Astrocyte of the spinal cord (primary cell): Measurements from ENCODE around the gene SLC12A4.
A peak's percentile ranks its signal among the peaks of the same experiment; 100 is the strongest.

Experiments used
- DNase-seq: peaks from one replicate; pipeline ENCODE4 v3.0.0; 2011; ENCODE audit warnings: low read depth, low spot score
- H3K4me3 ChIP-seq: 2 replicates; pipeline ENCODE4 v1.5.1; 2011; ENCODE audit warnings: low read depth, mild to moderate bottlenecking, low read length, moderate library complexity
- CTCF ChIP-seq: IDR thresholded peaks from 2 replicates; pipeline ENCODE4 v1.5.1; 2012; ENCODE audit warnings: low read depth, mild to moderate bottlenecking, low read length, inconsistent platforms
- in situ Hi-C: cut with HindIII; loops from 2 replicates; pipeline ENCODE4 v1.10.0; 2017; ENCODE audit warnings: low sequenced_read_pairs

The SLC12A4 gene

DNA sequence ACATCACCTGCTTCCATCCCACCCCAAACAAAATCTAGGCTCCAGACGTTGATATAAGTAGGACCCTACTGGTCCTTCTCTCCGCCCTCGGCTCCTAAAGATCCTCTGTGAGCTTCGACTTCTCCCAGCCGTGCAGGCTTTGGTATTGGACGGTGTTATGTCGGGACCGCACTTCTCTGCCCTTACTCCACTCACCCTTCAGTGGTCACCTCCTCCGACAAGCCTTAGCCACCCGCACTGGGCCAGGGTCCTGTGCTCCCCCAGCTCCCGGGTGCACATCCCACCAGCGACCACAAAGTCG, 33.4 kb downstream of the SLC12A4 start:
- H3K4me3 ChIP-seq: peak overlapping the region; percentile 85
- in situ Hi-C loops: no loop called here
- no peak for DNase-seq
- no peak for TF ChIP-seq CTCF

DNA sequence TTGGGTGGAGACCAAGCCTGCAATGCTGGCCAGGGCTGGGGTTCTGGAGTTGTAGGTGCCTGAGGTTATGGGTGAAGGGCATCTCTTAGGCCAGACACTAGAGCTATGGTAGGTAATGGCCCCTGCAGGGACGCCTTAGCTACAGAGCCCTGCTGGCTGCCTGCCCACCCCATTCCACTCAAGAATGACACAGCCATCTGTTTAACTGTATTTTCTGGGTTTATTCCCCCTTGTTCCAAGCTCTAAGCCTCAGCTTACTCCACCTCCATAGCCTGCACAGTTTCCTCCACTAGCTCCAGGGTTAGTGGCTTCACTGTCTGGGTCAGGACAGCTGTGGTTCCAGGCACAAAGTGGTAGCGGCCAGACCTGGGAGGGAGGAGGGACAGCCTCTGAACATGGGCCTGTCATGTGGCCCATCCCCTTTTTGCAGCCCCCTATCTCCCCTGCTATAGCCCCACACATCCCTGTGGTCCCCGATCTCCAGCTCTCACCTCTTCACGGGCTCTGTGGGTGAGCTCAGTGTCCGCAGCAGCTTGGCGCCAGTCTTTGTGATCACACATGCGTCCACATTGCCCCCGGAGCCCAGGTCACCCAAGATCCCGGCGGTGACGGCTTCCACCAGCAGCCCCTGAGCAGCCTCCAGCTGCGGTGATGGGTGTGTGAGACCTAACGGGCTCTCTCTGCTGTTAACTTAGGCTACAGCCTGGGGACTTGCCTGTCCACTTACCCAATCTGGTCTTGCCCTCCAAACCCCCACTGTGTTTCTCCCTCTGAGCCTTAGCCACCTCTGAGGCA, 33.9 kb downstream of the SLC12A4 start:
- TF ChIP-seq CTCF: no peak
- in situ Hi-C loops: no loop called here
- no peak for DNase-seq
- H3K4me3 ChIP-seq: peak overlapping the region; percentile 85

GRCh38 chr16:67933805-67934204, 34.6 kb downstream of the SLC12A4 start:
- TF ChIP-seq CTCF: no peak
- no peak for DNase-seq
- in situ Hi-C loops: no loop called here
- no peak overlapping the region for H3K4me3 ChIP-seq

DNA sequence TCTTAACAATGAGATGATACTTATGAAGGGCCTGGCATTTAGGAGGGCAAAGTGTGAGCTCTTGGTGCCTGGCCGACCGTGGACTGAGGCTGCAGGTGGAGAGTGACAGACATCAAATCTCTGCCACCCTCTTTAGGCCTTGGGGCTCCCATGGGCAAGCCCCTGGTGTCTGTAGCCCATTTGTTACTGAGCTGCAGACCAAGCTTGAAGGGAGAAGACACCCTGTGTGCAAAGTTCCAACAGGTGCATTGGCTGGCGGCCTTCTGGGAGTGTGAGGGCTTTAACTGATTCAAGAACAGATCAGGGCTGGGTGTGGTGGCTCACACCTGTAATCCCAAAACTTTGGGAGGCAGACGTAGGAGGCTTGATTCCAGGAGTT, 36.0 kb downstream of the SLC12A4 start:
- in situ Hi-C loops: no loop called here
- no peak for TF ChIP-seq CTCF
- DNase-seq: no peak
- H3K4me3 ChIP-seq: no peak overlapping the region

GRCh38 chr16:67931712-67932461, 36.5 kb downstream of the SLC12A4 start, which contains the start of gene CTRL:
CTRL (minus strand) TSS chr16:67931862; CDS start chr16:67931852, 10 bp downstream.
- no peak within 1 kb of the TSS for H3K4me3 ChIP-seq
- in situ Hi-C loops: no loop called here
- TF ChIP-seq CTCF: peak; percentile 5
- DNase-seq: no peak

DNA sequence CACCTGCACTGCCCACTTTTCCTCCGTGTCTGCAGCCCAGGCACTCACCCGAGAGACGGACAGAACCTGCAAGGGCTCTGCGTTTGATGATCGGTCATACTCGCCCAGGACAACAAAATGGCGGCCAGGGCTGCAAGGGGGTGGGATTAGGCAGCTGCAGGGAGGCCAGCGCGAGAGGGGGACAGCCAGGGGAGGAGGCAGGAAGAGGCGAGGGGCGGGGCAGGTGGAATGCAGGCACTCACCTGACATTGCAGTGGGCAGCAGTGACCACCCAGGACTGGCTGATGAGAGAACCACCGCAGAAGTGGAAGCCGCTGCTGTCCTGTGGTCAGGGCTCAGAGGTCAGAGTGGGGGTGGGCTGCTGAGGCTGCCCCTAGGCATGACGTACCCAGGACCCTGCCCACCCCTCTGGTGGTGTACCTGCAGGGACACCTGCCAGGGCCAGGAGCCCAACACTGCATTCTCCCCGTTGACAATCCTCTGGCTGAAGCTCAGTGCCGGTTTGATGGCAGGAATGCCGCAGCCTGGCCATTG, 37.7 kb downstream of the SLC12A4 start:
- in situ Hi-C loops: no loop called here
- DNase-seq: no peak
- H3K4me3 ChIP-seq: no peak overlapping the region
- TF ChIP-seq CTCF: no peak
